Sciatic nerve (tissue), 2 donors: ENCODE measurements around the gene DNASE1L3. TPM values are rescaled to one million over a fixed set of nuclear protein-coding genes. Genes with fewer than 3 reads are reported as not detected.
"Not testable (repeated sequence)": the region's sequence is repeated elsewhere in the genome, so short reads cannot be mapped to it uniquely, and the experiment has no call there.

ENCODE experiments used
- ATAC-seq: fragments of 200-7000 bp; cut with Tn5 transposase; one replicate; pipeline ENCODE4 v1.9.1; 2020; ENCODE audit warnings: mild to moderate bottlenecking, moderate library complexity
- DNase-seq: peaks from one replicate; pipeline ENCODE4 v3.0.0-alpha.2; 2020; ENCODE audit warnings: low spot score
- intact Hi-C: fragments of 100-400 bp; cut with DNase I; formaldehyde crosslinking; loops from one replicate; pipeline ENCODE4 v1.14.2; 2022
- total RNA-seq: library from RNA; stranded (reverse); fragmentation: NEBNext Ultra II Directional; extraction: Animal tissue kit (Norgen Biotek cat#: 25700); gene quantifications from one replicate; pipeline ENCODE4 v1.2.1, GENCODE V29; 2021
- donor health status: DM: no; HTN: no; CAD: no.
- donor health status: DM: no; HTN: no; CAD: no.

DNASE1L3 gene
- total RNA-seq, 1 donor from 2014 or later, result 2.0 TPM

- intact Hi-C loops, result no loop called here
- ATAC-seq (peak; percentile 93), DNase-seq (peak; percentile 89)
Observed at GRCh38 chr3:58237238-58237940, 26.6 kb upstream of the DNASE1L3 start, which contains the start of gene ABHD6. Gene ABHD6 (plus strand): TSS chr3:58237792. CDS start chr3:58256587, 18,795 bp downstream.

GRCh38 chr3:58236527-58237237 lies 25.9 kb upstream of the DNASE1L3 start:
- DNase-seq (peak; percentile 62), ATAC-seq (peak; percentile 35)
- intact Hi-C loops, result no loop called here

- ATAC-seq (no peak), DNase-seq (no peak)
- intact Hi-C loops, result no loop called here
Observed at GRCh38 chr3:58235970-58236369, 25.2 kb upstream of the DNASE1L3 start.

- DNase-seq (no peak), ATAC-seq (no peak)
- intact Hi-C loops, result no loop called here
Observed at GRCh38 chr3:58234516-58234931, 23.8 kb upstream of the DNASE1L3 start.

- DNase-seq (no peak), ATAC-seq (no peak)
- intact Hi-C loops, result no loop called here
Observed at GRCh38 chr3:58231666-58232065, 20.9 kb upstream of the DNASE1L3 start.

GRCh38 chr3:58230876-58231552 lies 20.2 kb upstream of the DNASE1L3 start:
- intact Hi-C loops, result no loop called here
- DNase-seq, result no peak
- ATAC-seq, result no peak

GRCh38 chr3:58227933-58228332 lies 17.2 kb upstream of the DNASE1L3 start:
- intact Hi-C loops, DNase-seq, ATAC-seq: not testable (repeated sequence)

GRCh38 chr3:58223855-58224254 lies 13.1 kb upstream of the DNASE1L3 start:
- intact Hi-C loops, result no loop called here
- ATAC-seq, result no peak
- DNase-seq, result no peak

GRCh38 chr3:58222161-58222724 lies 11.5 kb upstream of the DNASE1L3 start:
- DNase-seq, result no peak
- intact Hi-C loops, result no loop called here
- no peak for ATAC-seq

- ATAC-seq (no peak), DNase-seq (no peak)
- intact Hi-C loops, result loop anchor here (10.0 kb wide), 1 partner anchor 1774 kb away; no protein-coding TSS in a partner anchor
Observed at GRCh38 chr3:58218904-58219303, 8.1 kb upstream of the DNASE1L3 start.

- DNase-seq, result peak; percentile 73
- intact Hi-C loops, result loop anchor here (10.0 kb wide), 1 partner anchor 1773 kb away; no protein-coding TSS in a partner anchor
- ATAC-seq, result peak; percentile 81
Observed at GRCh38 chr3:58217209-58217811, 6.5 kb upstream of the DNASE1L3 start.

- ATAC-seq (no peak), DNase-seq (no peak)
- intact Hi-C loops, result loop anchor here (10.0 kb wide), 1 partner anchor 1772 kb away; no protein-coding TSS in a partner anchor
Observed at GRCh38 chr3:58216496-58217195, 5.9 kb upstream of the DNASE1L3 start.

- intact Hi-C loops, result loop anchor here (10.0 kb wide), 1 partner anchor 1771 kb away; no protein-coding TSS in a partner anchor
- no peak for DNase-seq
- ATAC-seq, result no peak
Observed at GRCh38 chr3:58215317-58216025, 4.7 kb upstream of the DNASE1L3 start.

- intact Hi-C loops, result loop anchor here (10.0 kb wide), 1 partner anchor 1770 kb away; no protein-coding TSS in a partner anchor
- DNase-seq, result no peak
- no peak for ATAC-seq
Observed at GRCh38 chr3:58214484-58215316, 3.9 kb upstream of the DNASE1L3 start.

GRCh38 chr3:58209933-58210332 lies 839 bp downstream of the DNASE1L3 start:
- ATAC-seq (no peak), DNase-seq (no peak)
- intact Hi-C loops, result loop anchor here (10.0 kb wide), 1 partner anchor 1765 kb away; no protein-coding TSS in a partner anchor

GRCh38 chr3:58207954-58208353 lies 2.8 kb downstream of the DNASE1L3 start:
- DNase-seq, result no peak
- ATAC-seq, result no peak
- intact Hi-C loops, result no loop called here
